ENCODE data around the gene ZIC1.

GRCh38 chr3:147428754-147429153 lies 19.6 kb downstream of the ZIC1 start:
- TF ChIP-seq CTCF (conservative IDR thresholded peaks at IDR 0.05; ENCODE audit: low read length) (no peak), EZH2phosphoT487 (IDR thresholded peaks at IDR 0.05; ENCODE audit: borderline replicate concordance, low read depth, low read length) (no peak)
